Suprapubic skin (tissue), 4 donors: ENCODE results near the gene MRPL14.

Experiments used
- EP300 ChIP-seq: sonication (generic); formaldehyde crosslinking; IDR thresholded peaks from one replicate; pipeline ENCODE4 v1.6.1; 2017; ENCODE audit warnings: antibody characterized with exemption
- POLR2A ChIP-seq, 2 donors: fragments of 450-650 bp; IDR thresholded peaks; one replicate each; pipeline ENCODE4 v1.6.1; 2017; ENCODE audit warnings: antibody characterized with exemption in 2 of 2, mild to moderate bottlenecking in 2 of 2, moderate library complexity in 2 of 2
- POLR2AphosphoS5 ChIP-seq, 3 donors: sonication (generic); formaldehyde crosslinking; IDR thresholded peaks; one replicate each; pipeline ENCODE4 v1.6.1; 2017; ENCODE audit warnings: antibody characterized with exemption in 3 of 3
- TF ChIP-seq, protein P1 (sequence below), 2 donors: fragments of 200-600 bp in 1 of 2; fragments of 450-650 bp in 1 of 2; sonication (generic) in 1 of 2; IDR thresholded peaks; one replicate each; pipeline ENCODE4 v1.5.1; 2016 to 2019; ENCODE audit warnings: antibody characterized with exemption in 2 of 2, mild to moderate bottlenecking in 1 of 2, moderate library complexity in 1 of 2

DNA sequence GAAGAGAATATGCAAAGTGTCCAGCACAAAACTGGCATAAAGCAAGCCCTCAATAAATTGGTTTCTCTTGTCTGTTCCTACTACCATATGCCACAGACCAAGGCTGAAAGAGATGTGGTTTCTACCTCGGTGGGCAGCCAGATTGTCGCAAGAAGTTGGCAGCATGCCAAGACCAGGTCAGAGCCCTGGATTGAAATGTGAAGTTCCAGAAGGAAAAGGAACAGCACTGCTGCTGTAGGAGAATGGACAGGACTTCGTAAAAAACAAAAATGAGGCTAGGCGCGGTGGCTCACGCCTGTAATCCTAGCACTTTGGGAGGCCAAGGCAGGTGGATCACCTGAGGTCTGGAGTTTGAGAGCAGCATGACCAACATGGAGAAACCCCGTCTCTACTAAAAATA, 22.1 kb downstream of the MRPL14 start:
- no peak for TF ChIP-seq POLR2A (IDR thresholded peaks at IDR 0.05)
- TF ChIP-seq, protein P1, sequence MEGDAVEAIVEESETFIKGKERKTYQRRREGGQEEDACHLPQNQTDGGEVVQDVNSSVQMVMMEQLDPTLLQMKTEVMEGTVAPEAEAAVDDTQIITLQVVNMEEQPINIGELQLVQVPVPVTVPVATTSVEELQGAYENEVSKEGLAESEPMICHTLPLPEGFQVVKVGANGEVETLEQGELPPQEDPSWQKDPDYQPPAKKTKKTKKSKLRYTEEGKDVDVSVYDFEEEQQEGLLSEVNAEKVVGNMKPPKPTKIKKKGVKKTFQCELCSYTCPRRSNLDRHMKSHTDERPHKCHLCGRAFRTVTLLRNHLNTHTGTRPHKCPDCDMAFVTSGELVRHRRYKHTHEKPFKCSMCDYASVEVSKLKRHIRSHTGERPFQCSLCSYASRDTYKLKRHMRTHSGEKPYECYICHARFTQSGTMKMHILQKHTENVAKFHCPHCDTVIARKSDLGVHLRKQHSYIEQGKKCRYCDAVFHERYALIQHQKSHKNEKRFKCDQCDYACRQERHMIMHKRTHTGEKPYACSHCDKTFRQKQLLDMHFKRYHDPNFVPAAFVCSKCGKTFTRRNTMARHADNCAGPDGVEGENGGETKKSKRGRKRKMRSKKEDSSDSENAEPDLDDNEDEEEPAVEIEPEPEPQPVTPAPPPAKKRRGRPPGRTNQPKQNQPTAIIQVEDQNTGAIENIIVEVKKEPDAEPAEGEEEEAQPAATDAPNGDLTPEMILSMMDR (IDR thresholded peaks at IDR 0.05): no peak
- TF ChIP-seq POLR2AphosphoS5 (IDR thresholded peaks at IDR 0.05): no peak
- no peak for TF ChIP-seq EP300
